GM18507 (cell line): ENCODE data around the gene CCDC30.

ENCODE experiments used
- DNase-seq: peaks from one replicate; pipeline ENCODE4 v3.0.0; 2011; ENCODE audit warnings: low read depth; ENCODE audit not compliant: insufficient read length; ENCODE audit errors: extremely low spot score
- FAIRE-seq: peaks from 2 replicates; lab custom pipeline; 2011; peaks lifted over from hg19 to GRCh38; lab: Jason Lieb, UNC

Gene CCDC30

DNA sequence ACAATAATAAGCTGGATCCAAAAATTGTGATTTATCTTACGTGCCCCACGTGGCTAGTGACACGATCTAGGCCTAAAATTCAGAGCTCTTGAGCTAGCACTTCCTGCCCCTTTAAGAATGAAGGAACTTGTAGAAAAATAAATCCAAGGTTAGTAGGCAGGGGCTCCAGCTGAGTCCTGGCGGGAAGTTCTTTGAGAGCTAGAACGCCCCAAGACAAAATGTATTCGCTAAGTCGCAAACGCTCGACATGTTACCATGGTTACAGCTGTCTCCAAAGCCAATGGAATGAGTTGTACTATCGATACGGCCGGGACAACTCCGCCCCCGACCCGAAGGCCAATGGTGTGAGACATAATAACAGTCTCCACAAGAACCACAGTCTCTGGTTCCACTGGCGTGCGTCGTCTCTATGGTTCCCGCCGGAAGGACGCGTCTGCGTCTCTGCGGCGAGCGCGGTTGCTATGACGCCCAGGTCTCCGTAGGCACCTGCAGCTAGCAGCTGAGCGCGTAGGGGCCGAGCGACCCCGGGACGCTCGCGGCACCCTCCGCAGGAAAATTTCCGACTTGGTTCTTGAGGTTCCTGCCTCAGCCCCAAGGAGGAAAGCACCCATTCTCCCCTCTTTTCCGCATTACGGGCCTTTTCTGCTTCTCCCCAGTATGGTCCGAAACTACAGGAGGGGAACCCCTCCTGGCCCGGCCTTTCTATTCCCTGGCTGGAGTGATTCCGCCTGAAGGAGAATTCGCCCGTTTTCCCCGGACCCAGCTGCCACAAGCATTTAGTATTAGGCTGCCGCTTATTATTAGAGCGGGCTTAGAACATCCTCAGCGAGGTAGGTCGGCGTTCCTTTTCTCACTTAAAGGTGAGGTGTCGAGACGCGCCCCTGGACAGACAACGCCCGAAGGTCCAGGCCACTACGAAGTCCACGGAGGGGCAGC is at the start of gene CCDC30:
Gene CCDC30 (plus strand): TSS at position 459 of the 936 bp plus-strand sequence. CDS start 17,266 bp downstream, outside the sequence.
- peak; percentile 99 for FAIRE-seq
- DNase-seq = peak; percentile 92

DNA sequence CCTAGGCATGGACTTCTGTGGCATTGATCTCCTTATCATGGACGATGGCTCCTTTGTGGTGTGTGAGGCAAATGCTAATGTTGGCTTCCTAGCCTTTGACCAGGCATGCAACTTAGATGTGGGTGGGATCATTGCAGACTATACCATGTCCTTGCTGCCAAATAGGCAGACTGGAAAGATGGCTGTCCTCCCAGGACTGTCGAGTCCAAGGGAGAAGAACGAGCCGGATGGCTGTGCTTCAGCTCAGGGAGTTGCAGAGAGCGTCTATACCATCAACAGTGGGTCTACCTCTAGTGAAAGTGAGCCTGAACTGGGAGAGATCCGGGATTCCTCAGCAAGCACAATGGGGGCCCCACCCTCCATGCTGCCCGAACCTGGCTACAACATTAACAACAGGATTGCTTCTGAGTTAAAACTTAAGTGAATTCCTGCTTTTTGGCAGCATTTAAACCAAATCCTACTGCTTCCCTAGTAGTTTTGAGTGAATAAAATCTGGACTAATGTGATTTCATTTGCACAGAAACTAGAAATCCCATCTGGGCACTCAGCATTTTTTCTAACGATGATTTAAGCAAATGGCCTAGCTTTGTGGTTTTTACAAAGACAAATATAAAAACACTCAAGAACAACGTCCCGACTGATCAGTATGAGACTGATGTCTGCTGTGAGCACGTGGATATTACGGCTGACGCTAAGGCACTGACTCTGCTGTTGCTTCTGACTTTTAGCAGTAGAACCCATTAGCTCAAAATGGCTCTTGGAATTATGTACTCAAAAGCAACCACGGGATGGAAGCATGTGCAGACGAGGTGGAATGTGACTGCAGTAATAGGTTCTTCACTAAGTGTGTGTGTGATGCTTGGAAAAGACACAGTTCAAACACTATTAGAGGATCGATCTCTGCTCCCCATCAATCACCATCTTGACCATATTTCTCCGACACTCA is 48.3 kb upstream of the CCDC30 start:
- DNase-seq (no peak), FAIRE-seq (no peak)

DNA sequence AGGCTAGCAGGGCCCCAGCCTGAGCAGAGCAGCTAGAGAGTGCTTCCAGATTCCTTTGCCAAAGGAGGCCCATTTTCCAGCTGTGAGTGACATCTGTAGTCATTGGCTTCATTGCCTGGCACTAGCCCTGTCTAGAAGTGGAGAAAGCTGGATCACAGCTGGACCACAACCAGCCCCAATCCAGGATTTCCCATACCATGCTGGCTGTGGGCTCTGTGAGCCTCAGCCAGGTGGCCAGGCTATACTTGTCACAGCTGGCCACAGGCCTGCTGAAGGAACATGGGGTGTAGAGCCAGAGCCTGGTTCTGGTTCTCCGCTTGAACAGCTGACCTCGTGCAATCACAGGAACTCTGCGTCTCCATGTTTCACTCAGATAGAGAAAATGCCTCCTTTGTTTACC is 45.9 kb upstream of the CCDC30 start:
- DNase-seq (no peak), FAIRE-seq (no peak)

DNA sequence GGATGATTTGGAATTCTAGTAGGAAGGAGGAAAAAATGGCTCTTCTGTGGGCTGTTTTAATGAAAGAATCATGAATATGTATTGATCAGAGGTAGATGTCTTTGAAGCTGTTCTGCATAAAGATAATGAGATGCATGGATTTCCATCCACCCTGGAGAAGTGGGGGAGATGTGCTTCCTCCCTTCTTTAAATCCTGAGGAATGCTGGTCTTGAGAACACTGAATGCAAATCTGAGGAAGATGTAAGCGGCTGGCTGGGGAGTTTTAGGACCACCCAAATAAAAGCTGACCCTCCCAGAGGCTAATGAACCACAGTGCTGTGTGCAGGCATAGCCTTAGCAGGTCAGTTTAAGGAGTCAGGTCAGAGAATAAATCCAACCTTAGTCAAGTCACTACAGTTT is 44.6 kb upstream of the CCDC30 start:
- FAIRE-seq = no peak
- no peak for DNase-seq

DNA sequence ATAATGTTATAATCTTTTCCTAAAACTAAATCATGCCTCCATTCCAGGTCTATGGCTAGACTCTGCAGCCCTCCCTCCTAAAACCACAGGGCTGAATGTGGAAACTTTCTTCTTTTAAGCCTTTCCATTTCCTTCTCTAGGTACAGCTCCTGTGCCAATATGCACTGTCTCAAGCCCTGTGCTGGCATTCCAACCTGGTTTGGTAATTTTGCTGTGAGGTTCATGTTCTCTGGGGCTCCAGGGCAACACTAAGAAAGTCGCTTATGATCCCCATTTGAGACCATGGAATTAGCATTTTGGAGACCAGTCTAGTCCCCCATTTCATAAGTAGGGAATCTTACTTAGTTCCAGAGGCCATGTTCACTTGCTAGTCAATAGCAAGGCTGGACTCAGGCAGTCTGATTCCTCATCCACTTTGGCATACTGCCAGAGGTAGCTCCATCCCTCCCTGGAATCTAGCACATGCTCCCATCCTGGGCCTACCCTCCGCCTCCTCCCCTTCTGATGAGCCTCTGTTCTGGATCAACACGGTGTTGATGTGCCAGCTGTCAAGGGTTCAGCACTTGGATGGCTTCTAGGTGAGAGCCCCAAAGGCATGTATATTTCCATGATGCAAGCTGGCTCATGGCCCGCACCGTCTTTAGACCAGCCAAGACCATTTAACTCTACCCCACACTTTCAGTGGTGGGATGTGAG is 43.8 kb upstream of the CCDC30 start:
- DNase-seq = no peak
- FAIRE-seq = no peak

DNA sequence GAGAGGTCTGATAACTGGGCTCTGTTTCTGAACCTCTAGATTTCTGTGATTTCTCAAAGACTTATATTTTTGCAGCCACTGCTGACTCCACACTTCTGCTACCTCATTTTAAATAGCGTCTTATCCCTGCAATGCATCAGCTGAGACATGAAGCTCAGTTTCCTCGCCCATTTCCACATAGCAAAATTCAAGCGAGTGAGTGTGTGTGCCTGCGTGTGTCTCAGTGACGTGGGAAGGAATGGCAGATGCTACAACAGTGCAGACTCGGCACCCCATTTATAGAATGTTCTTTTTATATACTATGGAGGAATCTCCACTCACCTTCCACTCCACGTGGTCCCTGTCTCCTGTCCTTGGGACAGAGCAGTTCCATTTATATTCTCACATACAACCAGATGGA is 43.0 kb upstream of the CCDC30 start:
- DNase-seq (no peak), FAIRE-seq (no peak)

DNA sequence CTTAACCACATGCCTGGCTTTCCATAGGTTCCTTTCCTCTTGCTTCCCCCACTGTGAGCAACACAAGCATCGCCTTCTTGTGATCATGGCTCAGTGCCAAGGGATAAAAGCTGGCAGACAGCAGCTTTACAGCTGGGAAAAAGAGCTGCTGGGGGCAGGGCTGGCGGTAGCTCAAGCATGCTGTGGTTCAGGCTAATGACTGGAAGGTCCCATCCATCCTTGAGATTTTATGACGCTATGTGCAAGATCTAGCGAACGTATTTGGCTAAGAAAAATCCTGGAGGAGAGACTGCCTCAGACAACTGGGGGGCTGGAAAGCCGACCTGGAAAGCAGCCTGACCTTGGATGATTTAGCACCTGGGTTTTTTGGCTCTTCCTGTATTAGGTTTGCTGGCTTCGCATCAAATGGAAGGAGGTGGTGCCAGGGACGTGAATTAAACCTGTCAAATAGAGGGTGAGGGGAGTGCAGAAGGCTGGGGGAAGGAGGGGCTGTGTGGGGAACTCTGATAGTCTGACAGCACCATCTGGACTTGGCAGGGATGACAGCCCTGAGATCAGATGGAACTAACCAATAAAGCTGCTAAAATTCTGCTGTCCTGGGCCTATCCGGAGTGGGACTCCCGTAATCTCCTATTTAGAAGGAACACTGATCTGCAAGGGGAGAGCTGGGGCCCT is 42.0 kb upstream of the CCDC30 start:
- FAIRE-seq = no peak
- no peak for DNase-seq

DNA sequence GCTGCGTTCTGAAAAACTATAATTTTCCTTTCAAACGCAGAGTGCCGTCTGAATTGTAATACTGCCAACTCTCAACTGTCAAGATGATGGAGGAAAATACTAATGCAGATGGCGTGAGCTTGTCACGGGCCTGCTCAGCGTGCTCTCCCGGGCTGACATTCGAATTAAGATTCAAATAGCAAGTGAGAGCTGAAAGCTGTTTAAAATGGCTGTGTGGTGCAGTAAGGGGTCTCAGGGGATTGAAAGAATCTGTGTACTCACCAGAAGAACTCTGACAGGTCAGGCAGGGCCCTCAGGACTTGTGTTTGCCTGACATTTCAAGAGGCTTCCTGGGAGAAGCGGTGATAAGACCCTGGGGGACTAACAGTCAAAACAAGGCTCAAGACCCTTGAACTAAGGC is 40.3 kb upstream of the CCDC30 start:
- no peak for DNase-seq
- FAIRE-seq = no peak

DNA sequence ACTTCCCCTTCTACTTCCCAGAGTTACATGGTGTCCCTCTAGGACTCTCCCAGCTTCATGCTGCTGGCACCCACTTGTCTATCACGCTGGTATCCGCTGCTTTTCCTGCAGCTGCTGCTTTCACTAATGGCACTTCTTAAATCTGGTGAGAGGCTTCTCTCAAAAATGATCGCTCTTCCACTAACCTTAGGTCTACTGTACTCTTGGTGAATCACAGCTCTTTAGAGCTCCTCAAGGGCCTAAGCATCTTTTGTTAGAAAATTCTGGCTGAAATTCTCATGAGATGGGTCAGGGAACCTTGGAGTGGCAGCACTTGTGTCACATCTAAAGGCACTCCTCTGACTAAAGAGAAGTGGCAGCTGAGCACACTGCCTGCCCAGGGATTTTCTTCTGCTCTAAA is 39.4 kb upstream of the CCDC30 start:
- DNase-seq = no peak
- no peak for FAIRE-seq

DNA sequence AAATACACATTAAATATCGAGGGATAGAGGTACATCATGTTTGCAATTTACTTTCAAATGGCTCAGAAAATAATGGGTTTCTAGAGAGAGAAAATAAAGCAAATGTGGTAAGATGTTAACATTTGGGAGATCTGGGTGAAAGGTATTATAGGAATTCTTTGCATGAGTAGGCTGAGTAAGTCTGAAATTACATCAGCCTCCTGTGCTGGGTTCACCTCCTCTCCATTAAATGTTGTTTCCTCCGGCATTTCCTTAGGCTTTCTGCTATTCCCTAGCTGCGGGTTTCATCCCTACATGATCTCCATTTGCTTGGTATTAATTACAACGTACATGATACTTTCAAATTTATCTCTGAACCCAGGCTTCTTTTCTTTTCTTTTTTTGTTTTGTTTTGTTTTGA is 38.9 kb upstream of the CCDC30 start:
- DNase-seq (no peak), FAIRE-seq (no peak)

DNA sequence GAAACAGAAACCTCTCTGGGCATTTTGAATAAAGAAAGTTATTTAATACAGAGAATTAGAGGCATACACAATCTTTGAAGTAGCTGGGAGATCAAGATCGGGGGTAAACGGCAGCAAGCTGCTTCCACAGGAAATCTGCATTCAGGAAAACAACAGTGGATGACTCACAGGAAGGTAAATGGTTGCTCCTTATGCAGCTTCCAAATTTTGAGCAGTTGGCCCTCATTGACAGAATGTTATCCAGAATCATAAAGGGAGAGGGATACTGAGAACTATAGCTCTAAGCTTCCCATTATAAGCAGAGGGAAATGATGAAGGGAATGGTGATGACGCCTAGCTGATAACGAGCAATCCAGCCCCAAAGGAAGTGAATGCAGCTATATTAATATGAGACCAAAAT is 35.8 kb upstream of the CCDC30 start:
- DNase-seq (no peak), FAIRE-seq (no peak)

DNA sequence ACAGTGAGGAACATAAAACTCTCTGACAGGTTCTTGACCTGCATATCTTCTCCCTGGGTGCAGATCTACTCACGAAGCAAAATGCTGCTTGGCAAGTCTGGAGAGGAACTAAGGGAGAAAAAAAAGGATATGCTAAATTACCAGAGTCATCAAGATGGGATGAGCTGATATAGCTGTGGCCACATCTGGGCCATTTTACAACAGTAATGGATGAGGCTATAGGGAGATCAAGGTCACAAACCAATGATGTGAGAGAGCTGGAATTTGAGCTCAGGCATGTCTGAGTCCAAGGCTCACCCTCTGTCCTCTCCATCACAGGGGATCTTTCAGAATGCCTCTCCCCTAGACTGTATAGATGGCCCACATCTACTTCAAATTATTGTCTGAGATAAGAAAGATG is 33.5 kb upstream of the CCDC30 start:
- FAIRE-seq = no peak

DNA sequence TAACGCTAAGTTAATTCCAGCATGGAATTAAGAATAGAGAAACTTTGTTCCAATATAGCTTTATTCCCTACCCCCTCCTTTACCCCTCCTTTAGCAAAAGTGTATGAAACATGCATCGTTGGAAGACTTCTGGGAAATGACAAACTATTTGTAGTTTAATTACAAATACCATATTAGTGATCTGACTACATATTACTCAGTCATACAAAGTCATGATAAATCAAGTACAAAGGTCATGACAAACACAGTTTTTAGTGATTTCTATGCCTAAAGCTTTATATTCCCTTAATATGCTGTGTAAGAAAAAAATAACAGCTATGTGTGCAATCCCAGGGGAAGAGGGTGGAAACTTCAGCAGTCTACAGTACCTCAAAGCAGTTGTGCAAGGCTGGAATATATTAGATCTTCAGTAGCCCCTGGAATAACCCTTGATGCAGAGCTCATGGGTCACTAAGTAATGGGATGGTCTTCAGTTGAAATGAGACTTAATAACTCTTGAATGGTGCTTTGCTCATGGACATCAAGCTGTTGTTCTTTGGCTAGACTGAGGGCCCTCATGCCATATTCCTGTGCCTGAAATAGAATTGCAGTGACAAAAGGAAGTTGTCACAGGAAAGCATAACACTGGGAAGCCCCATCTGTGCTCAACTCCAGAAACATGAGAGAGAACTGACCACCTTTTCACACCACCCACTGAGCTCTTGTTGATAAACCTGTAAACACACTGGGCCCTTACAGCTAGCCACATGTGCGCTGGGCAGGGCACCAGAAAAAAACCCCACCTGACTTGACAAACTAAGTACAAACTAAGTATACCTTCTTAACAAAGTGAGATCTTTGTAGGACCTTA is 32.6 kb upstream of the CCDC30 start:
- DNase-seq = no peak
- no peak for FAIRE-seq

More for the DNA sequence above, 33.5 kb upstream of the CCDC30 start:
- no peak for DNase-seq

DNA sequence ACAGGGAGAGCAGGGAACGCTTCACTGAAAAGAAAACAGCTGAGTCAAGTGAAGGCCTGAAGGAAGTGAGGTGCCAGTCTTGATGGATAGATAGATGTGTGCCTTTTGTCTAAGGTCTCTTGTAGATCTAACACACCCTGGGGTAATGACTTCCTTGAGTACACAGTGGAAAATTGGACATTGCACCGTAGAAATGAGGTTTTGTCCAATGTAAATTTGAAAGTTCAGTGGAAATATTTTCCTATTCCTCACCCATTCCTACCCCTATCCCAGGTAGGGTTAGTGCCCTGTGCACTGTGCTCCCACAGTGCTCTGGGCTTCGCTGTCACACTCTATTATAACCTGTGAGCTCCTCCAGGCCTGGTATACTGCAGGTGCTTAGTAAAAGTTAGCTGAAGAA is 31.6 kb upstream of the CCDC30 start:
- FAIRE-seq = no peak
- no peak for DNase-seq

DNA sequence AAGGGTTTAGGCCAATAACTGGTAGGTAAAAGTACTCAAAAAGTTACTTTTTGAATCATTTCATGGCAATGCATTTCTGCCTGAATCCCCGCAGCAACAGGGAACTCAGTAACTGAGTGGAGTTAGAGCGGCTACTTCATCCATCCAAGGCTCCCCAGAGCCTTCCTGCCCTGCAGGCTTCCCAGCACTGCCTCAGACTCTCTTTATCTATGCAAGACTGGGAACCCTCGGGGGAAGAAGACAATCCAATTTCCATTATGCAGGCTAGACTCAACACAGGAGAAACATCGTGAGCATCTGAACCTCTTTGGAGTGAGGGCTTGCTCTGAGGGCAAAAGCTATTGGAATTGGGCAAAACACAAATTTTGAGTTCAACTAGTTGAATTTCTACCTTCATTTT is 30.4 kb upstream of the CCDC30 start:
- FAIRE-seq (no peak), DNase-seq (no peak)

DNA sequence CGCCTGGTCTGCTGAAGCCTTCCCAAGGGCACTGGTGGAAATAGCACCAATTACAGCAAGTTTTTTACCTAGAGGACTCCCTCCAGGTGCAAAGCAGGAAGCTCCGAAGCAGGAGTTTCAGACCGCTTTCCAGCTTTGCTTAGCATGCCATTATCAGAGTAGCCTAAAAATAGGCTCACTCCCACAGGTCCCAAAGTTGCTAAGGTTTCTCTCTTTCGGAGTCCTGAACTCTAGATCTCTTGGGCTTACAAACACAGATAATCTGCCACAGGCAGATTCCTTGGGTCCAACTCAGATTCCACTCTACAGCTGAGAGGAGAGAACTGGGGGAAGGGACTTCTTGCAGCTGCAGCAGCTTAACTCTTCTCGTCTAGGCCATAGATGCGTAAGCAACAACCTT is 29.7 kb upstream of the CCDC30 start:
- DNase-seq (no peak), FAIRE-seq (no peak)

DNA sequence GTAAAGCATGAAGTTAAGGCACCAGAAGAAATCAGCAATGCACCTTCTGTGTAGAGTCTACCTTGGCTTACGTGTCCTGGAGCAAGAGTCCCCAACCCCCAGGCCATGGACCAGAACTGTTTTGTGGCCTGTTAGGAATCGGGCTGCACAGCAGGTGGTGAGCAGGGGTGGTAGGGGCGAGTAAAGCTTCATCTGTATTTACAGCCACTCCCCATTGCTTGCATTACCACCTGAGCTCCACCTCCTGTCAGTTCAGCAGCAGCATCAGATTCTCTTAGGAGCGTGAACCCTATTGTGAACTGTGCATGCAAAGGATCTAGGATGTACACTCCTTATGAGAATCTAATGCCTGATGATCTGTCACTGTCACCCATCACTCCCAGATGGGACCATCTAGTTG is 28.7 kb upstream of the CCDC30 start:
- DNase-seq (no peak), FAIRE-seq (no peak)

DNA sequence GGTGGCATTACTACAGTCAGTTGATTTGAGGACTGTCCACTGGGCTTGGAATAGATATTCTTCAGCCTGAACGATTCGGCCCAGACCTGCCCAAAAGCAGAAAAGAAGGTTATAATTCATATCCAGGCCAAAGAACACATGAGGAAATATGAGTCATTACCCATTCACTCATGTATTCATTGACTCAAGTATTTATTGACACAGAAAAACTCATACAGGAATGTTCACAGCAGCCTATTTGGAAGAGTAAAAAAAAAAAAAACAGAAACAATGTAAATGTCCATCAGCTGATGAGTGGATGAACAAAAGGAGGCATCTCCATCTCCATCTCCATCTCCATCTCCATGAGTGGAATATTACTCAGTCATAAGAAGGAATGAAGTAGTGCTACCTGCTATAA is 23.1 kb upstream of the CCDC30 start:
- FAIRE-seq (no peak), DNase-seq (no peak)
